ENCODE measurements around the gene SH3RF2. TPM values are rescaled to one million over a fixed set of nuclear protein-coding genes. Genes with fewer than 3 reads are reported as not detected.

Gene SH3RF2
- total RNA-seq, 1 donor from 2014 or later = 376 TPM

DNA sequence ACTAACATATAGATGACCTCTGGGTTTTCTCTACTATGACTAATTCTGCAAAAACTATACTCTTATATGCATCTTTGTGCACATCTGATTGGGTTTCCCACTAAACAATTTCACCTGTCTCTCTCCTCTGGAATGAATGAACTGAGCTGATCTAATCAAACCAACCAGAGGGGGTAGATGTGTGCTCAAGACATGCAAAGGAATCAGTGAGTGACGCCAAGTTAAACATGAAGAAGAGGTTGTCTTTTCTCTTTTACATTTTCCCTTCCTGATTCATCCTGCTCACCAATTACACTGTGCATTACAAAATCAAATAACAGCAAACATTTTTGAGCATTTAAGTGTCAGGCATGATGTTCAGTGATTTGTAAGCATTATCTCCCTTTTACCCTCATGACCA, 34.0 kb upstream of the SH3RF2 start:
- Histone ChIP-seq H3K27me3 (ENCODE audit: low read depth) (no peaks in the 10 kb centered on the region), H3K36me3 (no peaks in the 10 kb centered on the region), H3K4me1 (no peaks in the 10 kb centered on the region), H3K27ac (replicated peaks) (no peak overlapping the region), H3K4me3 (no peak overlapping the region), H3K9me3 (replicated peaks) (peaks cover 9% of the 10 kb centered on the region)
- DNase-seq = no peak
- intact Hi-C loops (cut with micrococcal nuclease) = no loop called here
- TF ChIP-seq, protein P1, sequence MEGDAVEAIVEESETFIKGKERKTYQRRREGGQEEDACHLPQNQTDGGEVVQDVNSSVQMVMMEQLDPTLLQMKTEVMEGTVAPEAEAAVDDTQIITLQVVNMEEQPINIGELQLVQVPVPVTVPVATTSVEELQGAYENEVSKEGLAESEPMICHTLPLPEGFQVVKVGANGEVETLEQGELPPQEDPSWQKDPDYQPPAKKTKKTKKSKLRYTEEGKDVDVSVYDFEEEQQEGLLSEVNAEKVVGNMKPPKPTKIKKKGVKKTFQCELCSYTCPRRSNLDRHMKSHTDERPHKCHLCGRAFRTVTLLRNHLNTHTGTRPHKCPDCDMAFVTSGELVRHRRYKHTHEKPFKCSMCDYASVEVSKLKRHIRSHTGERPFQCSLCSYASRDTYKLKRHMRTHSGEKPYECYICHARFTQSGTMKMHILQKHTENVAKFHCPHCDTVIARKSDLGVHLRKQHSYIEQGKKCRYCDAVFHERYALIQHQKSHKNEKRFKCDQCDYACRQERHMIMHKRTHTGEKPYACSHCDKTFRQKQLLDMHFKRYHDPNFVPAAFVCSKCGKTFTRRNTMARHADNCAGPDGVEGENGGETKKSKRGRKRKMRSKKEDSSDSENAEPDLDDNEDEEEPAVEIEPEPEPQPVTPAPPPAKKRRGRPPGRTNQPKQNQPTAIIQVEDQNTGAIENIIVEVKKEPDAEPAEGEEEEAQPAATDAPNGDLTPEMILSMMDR (IDR thresholded peaks at IDR 0.05; ENCODE audit: borderline replicate concordance) = no peak

DNA sequence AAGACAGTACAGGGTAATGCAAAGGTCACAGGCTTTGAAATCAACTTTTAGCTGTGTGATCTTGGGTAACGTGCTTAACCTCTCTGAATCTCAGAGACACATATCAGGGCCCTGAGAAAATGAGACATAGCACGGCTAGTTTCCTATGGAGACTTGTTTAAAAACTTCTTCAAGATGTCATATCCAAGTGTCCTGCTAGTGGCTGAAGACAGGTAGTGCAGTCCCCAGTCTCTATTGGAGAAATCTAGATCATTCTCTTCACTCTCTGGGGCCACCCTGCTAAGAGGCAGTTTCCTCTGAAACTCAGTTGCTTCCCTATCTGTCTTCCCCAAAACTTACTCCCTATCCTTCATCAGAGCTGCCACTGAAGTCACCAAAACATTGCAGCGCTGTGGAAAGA, 33.3 kb upstream of the SH3RF2 start:
- no peak for DNase-seq
- H3K9me3 ChIP-seq (replicated peaks) = peaks cover 9% of the 10 kb centered on the region
- H3K27ac ChIP-seq (replicated peaks) = no peak overlapping the region
- no peaks in the 10 kb centered on the region for H3K4me1 ChIP-seq
- H3K36me3 ChIP-seq = no peaks in the 10 kb centered on the region
- TF ChIP-seq, protein P1 (IDR thresholded peaks at IDR 0.05; ENCODE audit: borderline replicate concordance) = no peak
- intact Hi-C loops (cut with micrococcal nuclease) = no loop called here
- no peak overlapping the region for H3K4me3 ChIP-seq
- H3K27me3 ChIP-seq (ENCODE audit: low read depth) = no peaks in the 10 kb centered on the region

DNA sequence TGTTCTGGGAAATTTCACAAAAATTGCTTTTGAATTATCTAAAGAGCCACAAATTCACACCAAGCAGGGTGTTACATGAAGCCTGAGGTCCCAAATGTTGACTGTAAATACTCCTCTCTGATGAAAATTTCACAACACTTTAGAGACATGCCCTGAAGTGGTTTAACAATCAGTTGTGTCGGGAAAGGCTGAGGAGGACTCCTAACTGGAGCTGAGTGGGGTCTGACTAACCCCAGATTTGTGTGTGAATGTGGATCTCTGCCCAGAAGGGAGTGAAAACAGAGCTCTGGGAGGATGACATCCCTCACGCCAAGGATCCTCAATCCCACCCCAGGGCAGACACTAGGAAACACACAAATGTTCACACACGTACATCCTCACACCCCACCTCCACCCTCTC, 32.5 kb upstream of the SH3RF2 start:
- TF ChIP-seq, protein P1 (IDR thresholded peaks at IDR 0.05; ENCODE audit: borderline replicate concordance) = no peak
- intact Hi-C loops (cut with micrococcal nuclease) = no loop called here
- Histone ChIP-seq H3K9me3 (replicated peaks) (peaks cover 9% of the 10 kb centered on the region), H3K27me3 (ENCODE audit: low read depth) (no peaks in the 10 kb centered on the region), H3K27ac (replicated peaks) (no peak overlapping the region), H3K4me1 (no peaks in the 10 kb centered on the region), H3K36me3 (no peaks in the 10 kb centered on the region), H3K4me3 (no peak overlapping the region)
- no peak for DNase-seq

DNA sequence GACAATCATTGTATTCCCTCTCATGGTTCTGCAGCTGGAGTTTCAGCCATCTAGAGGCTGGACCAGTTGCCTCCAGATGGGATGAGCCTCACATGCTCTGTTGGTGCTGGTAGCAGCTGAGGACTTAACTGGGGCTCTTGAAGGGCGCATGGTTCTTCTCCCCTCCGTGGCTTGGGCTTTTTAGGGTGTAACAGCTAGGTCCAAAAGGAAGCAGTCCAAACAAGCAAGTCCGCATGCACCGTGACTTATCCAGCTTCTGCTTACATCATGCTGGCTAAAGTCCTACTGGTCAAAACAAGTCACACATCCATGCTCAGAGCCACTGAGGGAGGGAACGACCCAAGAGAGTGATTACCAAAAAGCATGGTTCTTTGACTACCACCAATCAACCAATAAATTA, 31.6 kb upstream of the SH3RF2 start:
- Histone ChIP-seq H3K27ac (replicated peaks) (no peak overlapping the region), H3K9me3 (replicated peaks) (peaks cover 2% of the 10 kb centered on the region), H3K4me3 (no peak overlapping the region), H3K4me1 (no peaks in the 10 kb centered on the region), H3K36me3 (no peaks in the 10 kb centered on the region), H3K27me3 (ENCODE audit: low read depth) (no peaks in the 10 kb centered on the region)
- intact Hi-C loops (cut with micrococcal nuclease) = no loop called here
- TF ChIP-seq, protein P1 (IDR thresholded peaks at IDR 0.05; ENCODE audit: borderline replicate concordance) = no peak
- no peak for DNase-seq

- no peak overlapping the region for H3K27ac ChIP-seq (replicated peaks)
- H3K4me3 ChIP-seq = no peak overlapping the region
- intact Hi-C loops (cut with micrococcal nuclease) = no loop called here
- TF ChIP-seq, protein P1 (IDR thresholded peaks at IDR 0.05; ENCODE audit: borderline replicate concordance) = no peak
- H3K4me1 ChIP-seq = no peaks in the 10 kb centered on the region
- no peaks in the 10 kb centered on the region for H3K27me3 ChIP-seq (ENCODE audit: low read depth)
- no peaks in the 10 kb centered on the region for H3K36me3 ChIP-seq
- DNase-seq = no peak
- no peaks in the 10 kb centered on the region for H3K9me3 ChIP-seq (replicated peaks)
Measured at GRCh38 chr5:145906401-145906800, 30.0 kb upstream of the SH3RF2 start.

Data from left ventricle myocardium inferior (tissue), 1 donor.